GM19025 (cell line): ENCODE measurements around the gene ATP1B3.
"Not testable (repeated sequence)": the region's sequence is repeated elsewhere in the genome, so short reads cannot be mapped to it uniquely, and the experiment has no call there.

ENCODE experiments used
- ATAC-seq: cut with Tn5 transposase; IDR thresholded peaks from one replicate; pipeline ENCODE4 v1.9.1; 2021; ENCODE audit warnings: mild to moderate bottlenecking, low read depth, moderate library complexity; ENCODE audit not compliant: unreplicated experiment

Gene ATP1B3

DNA sequence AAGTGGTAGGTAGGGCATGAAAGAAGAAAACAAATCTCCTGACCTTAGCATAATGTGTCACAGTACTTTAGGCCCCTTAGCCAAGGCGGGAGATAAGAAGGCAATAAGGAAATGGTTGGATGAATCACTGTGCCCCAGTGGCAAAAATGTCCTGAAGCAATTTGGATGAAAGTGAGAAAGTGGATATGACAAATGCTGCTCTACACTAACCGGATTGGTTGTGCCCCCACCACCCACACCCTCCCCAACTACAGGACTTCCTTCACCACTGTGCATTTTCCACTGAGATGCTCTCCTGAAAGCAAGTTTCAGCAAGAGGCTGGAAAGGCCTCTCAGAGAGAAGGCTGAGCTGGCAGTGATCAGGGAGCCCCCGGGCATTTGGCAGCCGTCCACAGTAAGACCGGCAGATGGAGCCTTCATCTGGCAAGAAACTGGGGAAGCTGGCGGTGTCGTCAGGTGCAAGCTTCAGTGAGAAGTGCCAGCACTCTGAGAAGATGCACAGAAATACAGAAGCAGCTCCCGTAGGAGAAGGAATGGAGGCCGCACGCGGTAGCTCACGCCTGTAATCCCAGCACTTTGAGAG lies 63.8 kb downstream of the ATP1B3 start:
- no peak for ATAC-seq

DNA sequence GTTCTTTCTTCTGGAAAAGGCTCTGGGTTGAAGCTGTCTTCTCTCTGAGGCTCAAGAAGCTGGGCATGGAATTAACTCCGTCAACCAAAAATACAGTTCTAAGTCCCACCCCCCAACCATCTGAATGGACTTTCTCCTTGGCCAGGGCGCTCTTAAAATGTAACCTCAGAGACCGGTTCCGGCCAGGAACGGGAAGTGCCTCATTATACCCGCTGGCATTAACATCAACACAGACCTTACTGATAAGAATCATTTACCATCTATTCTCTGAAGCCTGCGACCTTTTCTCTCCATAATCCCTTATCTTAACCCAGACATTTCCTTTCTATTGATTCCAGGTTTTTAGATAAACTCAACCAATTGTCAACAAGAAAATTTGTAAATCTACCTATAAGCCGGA lies 64.7 kb downstream of the ATP1B3 start:
- ATAC-seq, result no peak

- ATAC-seq, result no peak
These were observed 65.6 kb downstream of the ATP1B3 start for GRCh38 chr3:141942006-141942405.

DNA sequence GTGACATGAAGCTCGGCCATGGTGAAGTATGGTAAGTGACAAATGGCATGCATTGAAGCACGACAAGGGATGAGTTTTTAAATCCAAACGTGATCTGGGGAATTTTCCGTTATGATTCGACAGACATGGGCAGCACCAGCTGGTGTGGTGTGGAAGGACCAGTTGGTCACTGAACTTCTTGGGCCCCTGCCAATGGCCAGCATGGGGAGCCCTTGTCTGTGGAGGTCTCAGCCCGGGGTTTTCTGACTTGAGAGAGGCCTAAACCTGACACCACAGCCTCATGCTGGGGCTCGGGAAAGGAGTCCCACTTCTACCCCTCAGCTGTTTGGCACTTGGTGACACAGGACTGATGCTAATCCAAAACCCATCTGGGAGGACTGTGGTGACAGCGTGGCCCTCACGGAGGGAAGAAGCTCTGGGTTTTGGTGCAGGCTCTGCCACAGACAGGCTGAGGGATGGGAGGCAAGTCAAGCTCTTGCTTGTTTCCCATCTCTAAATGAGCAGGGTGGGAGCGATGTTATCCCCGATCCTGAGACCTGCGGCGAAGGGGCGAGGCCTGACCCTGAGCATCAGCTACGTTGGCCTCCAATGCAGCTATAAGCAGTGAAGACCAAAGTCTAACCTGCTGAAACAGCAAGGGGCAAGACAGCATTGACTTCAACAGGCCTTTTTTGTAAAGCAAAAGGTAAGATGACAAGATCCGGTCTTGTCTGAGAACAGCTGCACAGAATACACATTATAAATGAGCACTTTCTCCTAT lies 69.5 kb downstream of the ATP1B3 start:
- ATAC-seq, result no peak

DNA sequence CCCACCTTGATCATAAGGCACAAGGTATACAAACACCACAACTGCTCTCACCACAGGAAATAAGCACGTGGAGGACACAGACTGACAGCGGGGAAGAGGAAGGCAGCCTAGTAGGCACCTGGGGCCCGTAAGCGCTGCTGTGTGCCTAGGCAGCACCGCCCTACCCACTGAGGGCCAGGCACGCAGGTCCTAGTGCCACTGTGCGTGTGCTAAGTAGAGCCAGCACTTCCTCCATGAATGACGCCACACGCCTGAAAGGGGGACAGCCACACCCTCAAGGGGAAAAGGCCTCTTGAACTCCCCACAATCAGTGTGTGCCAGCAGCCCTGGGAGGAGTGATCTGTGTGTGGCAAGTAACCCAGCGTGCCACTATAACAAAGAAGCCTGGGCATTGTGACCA lies 73.0 kb downstream of the ATP1B3 start:
- no peak for ATAC-seq

DNA sequence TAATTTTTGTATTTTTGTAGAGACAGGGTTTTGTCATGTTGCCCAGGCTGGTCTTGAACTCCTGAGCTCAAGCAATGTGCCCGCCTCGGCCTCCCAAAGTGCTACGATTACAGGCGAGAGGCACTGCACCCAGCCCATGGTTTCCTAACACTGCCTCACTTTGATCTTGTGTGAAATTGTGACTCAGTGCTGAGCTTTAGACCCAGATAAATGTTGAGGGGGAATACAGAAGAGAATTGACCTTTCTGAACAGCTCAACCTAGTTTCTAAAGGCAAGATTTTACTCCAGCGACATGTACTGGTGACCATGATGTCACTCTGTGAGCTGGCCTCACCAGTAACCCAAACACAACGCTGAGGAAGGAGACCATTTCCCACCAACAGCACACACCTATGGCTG lies 73.5 kb downstream of the ATP1B3 start:
- ATAC-seq, result no peak

DNA sequence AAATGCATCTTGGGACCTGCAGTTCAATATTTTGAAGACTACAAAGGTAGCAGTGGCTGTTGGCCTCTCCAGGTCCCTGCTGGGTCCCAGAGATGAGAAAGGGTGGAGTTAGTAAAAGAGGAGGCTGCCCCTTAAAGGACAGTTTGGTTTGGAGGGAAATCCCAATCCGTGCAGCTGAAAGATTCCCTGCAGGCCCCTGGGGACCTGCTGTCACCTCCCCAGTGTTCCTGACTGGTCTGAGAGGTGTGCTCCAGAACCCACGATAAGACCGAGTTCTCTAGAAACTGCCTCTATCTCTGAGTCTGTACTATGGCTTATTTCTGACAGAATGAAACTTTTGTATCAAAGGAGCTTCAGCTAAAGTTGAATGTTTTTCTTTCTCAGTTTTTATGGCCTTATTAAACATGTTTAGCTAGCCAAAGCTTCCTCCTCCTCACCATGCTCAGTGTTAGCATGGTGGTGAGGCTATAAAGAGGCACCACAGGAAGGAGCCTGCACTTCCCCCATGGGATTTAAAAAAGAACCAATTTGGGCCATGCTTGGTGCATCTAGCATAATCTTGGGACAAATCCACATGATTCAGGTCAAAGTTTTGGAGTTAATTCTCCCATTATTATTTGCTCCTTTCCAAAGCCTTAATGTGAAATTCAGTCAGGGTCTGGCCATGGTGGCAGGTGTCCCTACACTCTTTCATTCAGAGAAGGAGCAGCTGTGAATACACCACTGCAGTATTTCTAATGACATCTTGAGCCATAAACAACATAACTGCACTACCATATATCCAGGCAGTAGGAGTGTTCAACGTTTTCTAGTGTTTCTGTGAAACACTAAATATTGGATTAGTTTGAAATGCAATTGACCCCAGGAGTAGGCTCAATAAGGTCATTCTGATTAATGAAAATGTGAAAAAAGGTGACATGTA lies 74.4 kb downstream of the ATP1B3 start:
- ATAC-seq, result no peak

DNA sequence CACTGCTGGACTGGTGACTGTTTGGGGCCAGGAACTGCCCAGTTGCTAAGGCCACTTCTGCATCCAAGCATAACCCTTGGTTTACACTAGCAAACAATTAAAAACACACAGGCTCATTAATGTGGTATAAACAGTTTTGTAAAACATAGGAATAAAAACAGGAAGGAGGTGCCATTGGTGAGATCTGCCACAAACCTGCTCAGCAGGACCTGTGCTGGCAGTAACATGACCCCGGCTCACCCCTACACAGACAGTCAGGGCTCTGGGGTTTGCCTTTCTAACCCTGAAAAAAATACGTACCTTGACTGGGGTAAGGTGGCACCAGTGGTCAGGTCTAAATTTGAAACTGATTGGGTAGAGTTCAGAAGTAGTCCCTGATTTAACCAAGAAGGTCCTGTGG lies 76.2 kb downstream of the ATP1B3 start:
- no peak for ATAC-seq

GRCh38 chr3:141955175-141955574 lies 78.7 kb downstream of the ATP1B3 start:
- no peak for ATAC-seq

- no peak for ATAC-seq
These were observed 83.4 kb downstream of the ATP1B3 start for GRCh38 chr3:141959589-141960554.

- no peak for ATAC-seq
These were observed 84.3 kb downstream of the ATP1B3 start for GRCh38 chr3:141960731-141961130.

- no peak for ATAC-seq
These were observed 86.9 kb downstream of the ATP1B3 start for GRCh38 chr3:141963301-141963700.

DNA sequence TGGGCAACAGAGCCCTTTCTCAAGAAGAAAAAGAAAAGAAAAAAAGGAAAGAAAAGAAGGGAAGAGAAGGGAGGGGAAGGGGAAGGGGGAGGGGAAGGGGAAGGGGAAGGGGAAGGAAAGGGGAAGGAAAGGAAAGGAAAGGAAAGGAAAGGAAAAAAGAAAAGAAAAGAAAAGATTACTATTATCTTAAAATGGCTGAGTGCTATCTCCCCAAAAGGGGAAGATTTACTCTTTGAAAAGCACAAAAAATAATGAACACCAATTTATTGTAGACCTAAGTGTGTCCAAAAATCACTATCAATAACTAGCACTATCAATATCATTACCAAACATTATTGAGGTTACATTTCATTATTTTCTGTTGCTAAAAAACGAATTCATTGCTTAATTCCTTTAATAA lies 89.0 kb downstream of the ATP1B3 start:
- ATAC-seq, result no peak

- ATAC-seq, result no peak
These were observed 93.3 kb downstream of the ATP1B3 start for GRCh38 chr3:141969711-141970110.

- no peak for ATAC-seq
These were observed 95.1 kb downstream of the ATP1B3 start for GRCh38 chr3:141971571-141971970.

DNA sequence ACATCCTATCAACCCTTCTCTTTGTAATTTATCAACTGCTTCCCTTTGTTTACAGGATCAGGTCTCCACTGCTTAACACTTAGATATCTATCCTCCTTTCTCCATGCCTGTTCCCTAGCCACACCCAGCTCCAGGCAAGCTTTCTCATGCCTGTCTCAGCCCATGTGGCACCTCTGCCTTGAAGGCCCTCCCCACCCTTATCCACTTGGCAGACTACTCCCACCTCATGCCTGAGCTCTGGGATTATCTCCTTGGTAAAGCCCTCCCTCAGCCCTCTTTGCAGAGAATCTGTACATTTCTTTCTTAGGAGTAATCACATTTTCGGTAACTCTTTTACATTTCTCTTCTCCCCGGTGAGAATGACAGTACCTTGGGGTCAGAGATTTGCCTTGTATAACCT lies 96.0 kb downstream of the ATP1B3 start:
- no peak for ATAC-seq

DNA sequence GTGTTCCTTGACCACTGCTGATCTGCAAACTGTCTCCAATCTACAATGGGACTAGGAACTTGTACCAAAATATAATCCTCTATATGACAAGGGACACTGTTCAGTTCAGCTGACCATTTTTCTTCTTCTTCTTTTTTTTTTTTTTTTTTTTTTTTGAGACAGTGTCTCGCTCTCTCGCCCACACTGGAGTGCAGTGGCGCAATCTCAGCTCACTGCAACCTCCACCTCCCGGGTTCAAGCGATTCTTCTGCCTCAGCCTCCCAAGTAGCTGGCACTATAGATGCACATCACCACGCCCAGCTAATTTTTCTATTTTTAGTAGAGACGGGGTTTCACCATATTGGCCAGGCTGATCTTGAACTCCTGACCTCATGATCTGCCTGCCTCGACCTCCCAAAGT lies 98.3 kb downstream of the ATP1B3 start:
- not testable (repeated sequence) for ATAC-seq
